ENCODE data around the gene L2HGDH.

- TF ChIP-seq CTCF (IDR thresholded peaks at IDR 0.05; ENCODE audit: borderline replicate concordance, extremely low read depth, low read length, poor library complexity, severe bottlenecking) (no peak), EZH2 (IDR thresholded peaks at IDR 0.05; ENCODE audit: borderline replicate concordance, low read depth, low read length, severe bottlenecking) (no peak)
These were observed 78.1 kb downstream of the L2HGDH start for GRCh38 chr14:50233951-50234250.

All from DND-41 (cell line).